Fibroblast of gingiva (primary cell): Measurements from ENCODE around the gene XYLB.

Source experiments
- DNase-seq: peaks from one replicate; pipeline ENCODE4 v3.0.0-alpha.2; 2011; ENCODE audit warnings: low read depth

XYLB gene

GRCh38 chr3:38323060-38323459 is 23.5 kb upstream of the XYLB start:
- no peak for DNase-seq

- DNase-seq = no peak
Measured at GRCh38 chr3:38325256-38325655, 21.3 kb upstream of the XYLB start.

- DNase-seq = peak; percentile 14
Measured at GRCh38 chr3:38327335-38328009, 19.1 kb upstream of the XYLB start.

GRCh38 chr3:38331257-38332022 is 15.1 kb upstream of the XYLB start:
- no peak for DNase-seq

- DNase-seq = no peak
Measured at GRCh38 chr3:38332201-38332600, 14.4 kb upstream of the XYLB start.

DNA sequence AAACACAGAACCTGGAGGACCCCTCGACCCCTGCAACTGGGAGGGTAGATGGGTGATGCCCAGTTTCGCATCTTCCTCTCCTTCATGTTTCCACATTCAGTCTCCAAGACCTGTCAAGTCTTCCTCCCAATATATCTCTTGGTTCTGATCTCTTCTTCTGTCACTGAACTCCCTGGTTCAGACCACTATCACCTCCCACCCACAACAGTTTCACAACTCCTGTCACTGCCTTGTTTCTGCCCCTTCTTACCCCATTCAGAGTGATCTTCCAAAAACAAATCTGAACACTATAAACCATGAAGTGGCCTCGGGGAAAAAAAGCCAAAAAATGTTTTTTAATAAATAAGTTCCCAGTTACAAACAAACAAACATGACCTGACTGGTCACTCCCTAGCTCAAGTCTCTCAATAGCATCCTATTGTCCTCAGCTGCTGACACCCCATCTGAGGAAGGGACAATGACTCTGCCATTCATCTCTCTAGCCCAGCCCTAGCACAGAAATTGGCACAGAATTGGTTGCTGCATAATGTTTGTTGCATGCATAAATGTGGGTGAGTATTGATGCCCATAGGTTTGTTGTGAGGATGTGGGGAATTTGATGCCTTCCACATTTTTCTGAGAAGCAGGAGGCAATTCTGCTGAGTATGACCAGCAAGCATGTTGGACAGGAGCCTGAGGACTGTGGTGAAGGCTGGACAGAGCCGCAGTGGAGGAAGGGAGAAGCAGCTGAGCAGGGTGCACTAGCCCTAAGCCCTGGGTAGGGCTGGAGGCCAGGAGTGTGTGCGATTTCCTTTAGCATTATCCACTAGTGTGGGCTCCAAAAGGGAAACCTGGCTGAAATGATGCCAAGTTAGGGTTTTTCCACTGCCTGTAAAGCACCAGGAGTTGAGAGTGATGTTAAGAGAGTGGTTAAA is 12.2 kb upstream of the XYLB start:
- peak; percentile 80 for DNase-seq

DNA sequence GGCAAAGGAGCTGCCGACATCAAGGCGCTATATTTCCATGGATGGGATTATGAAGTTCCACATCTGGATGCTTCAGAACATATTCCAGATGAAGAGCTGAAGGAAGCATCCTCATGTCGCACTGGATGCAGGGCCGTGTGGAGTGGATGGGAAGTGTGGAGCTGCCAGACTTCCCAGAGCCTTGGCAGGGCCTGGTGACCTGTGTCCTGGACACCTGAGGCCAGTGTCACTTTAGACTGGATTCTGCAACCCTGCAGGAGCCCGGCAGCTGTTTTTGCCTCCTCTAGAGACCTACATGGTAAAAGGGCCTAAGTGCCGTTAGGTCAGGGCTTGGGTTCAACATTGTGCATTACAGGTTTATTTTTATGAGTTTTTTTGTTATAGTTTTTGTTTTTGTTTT is 11.3 kb upstream of the XYLB start:
- DNase-seq = no peak

DNA sequence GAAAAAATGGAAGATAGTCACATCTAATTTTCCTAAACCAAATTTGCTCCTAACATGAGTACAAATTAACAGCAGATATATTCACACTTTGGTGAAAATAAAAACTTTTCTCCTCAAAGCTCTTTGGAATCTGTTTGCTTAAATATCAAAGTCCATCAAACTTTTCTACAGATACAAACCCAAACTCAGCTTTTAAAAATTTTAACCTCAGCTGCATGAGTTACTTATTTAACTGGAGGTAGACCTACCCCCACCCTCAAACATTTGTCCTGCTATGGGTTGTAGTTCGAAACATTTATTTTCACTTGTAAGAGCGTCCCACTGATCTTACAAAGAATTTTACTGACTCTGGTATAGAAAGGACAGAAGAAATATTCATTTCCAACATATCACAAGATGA is 8.9 kb upstream of the XYLB start:
- no peak for DNase-seq

DNA sequence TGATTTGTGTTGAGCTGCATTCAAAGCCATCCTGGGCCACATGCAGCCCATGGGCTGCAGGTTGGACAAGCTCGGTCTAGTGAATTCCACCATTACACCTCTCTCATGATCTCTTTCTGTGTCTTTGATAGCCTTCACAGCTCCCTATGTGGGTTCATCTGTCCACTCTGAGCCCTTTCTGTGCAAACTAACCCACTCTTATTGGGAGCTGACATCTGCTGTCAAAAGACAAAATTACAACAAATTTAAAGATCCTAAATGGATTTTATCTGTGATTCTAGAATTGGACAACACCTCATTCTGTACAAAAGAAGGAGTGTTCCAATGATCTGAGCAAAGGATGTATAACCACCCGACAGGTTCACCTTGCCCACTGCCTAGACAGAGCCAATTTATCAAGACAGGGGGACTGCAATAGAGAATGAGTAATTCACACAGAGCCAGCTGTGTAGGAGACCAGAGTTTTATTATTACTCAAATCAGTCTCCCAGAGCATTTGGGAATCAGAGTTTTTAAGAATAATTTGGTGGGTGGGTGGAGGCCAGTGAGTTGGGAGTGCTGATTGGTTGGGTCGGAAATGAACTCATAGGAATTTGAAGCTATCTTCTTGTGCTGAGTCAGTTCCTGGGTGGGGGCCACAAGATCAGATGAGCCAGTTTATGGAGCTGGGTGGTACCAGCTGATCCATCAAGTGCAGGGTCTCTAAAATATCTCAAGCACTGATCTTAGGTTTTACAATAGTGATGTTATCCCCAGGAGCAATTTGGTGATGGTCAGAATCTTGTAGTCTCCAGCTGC is 2.6 kb upstream of the XYLB start:
- peak; percentile 17 for DNase-seq

DNA sequence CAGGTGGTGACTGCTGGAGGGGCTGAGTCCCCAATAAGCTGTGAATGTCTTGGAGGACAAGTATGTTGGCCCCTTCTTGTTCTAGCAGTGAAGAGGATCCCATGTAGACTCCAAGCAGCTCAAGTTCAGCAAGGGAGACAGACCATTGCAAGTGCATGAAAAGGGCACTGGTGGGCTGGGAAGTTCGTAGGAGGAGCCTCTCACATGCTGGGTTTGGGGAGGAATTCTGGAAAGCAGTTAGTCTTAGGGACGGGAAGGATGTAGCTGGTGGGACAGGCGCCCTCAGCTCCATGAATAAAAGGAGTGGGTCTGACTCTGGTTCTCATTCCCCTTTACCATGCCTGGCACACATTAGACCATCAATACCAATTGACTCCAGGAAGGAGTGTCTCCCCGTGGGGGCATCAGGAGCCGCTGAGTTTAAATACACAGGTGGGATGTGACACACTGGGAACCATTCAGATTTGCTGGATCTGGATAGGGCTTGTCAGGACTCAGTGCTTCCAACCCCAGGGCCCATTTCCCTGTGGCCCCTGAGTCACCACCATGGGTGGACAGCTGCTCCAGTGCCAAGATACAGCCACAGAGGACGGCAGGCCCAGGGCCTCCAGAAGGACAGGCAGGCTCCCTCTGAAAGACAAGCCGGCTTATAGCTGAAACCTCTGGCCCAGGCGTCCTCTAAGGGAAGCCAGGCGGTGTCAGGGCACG is 552 bp upstream of the XYLB start:
- DNase-seq = no peak

GRCh38 chr3:38347421-38348200 is 1.0 kb downstream of the XYLB start:
- DNase-seq = no peak

DNA sequence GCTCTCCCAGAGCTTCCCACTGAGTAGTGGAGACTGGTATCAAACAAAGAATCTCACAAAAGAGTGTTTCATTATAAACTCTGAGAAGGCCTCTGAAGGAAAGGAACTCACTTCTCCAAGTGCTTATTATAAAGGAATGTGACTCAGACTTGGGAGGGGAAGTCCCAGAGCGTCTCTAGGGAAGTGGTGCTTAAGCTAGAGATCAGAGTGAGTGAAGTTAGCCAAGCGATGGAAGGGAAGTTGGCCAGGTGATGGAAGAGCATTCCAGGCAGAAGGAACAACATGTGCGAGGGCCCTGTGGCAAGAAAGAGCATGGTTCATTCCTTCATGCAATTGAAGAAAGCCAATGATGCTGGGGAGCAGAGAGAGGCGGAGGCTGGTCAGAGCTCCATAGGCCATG is 2.3 kb downstream of the XYLB start:
- peak; percentile 19 for DNase-seq

GRCh38 chr3:38349684-38350359 is 3.2 kb downstream of the XYLB start:
- DNase-seq = peak; percentile 16

GRCh38 chr3:38353151-38353550 is 6.6 kb downstream of the XYLB start:
- peak; percentile 76 for DNase-seq

DNA sequence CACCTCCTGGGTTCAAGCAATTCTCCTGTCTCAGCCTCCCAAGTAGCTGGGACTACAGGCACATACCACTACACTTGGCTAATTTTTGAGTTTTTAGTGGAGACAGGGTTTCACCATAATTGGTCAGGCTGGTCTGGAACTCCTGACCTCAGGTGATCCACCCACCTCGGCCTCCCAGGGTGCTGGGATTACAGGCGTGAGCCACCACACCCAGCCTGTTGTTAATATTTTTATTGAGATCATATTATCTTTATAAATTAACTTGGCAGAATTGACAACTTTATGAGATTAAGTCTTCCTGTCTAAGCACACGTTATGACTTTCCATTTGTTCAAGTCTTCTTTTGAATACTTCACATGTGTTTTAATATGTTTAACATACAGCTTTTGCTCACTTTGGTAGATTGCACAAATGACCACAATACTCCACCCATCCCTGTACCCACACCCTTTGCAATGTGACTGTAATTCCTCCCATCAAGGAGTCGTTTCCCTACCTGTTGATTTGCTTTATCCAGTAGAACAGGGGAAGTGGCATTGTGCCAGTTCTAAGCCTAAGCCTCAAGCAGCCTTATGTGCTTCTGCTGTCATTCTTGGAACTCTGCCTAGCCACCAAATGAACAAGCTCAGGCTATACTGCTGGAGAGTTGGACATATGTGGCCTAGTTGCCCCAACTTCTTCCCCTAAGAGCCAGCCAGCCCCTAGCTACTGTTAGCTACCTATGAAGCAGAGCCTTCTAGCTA is 8.2 kb downstream of the XYLB start:
- peak; percentile 54 for DNase-seq

GRCh38 chr3:38359038-38359437 is 12.5 kb downstream of the XYLB start:
- DNase-seq = no peak

DNA sequence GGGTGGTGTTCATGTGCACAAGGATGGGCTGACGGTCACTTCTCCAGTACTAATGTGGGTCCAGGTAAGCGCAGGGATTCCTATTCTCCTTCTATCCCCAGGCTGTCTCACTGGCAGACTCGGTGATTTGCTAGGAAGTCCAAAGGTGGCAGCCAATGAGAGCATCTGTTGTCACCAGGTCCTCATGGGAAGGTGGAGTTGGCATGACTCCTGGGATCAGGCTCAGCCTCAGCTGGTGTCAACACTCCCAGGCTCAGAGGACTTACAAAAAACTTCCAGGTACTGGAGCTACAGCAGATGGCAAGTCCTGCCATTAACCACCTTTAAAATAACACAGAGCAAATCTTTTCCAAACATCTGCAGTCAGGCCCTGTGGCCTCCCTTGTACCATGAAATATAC is 13.8 kb downstream of the XYLB start:
- no peak for DNase-seq

DNA sequence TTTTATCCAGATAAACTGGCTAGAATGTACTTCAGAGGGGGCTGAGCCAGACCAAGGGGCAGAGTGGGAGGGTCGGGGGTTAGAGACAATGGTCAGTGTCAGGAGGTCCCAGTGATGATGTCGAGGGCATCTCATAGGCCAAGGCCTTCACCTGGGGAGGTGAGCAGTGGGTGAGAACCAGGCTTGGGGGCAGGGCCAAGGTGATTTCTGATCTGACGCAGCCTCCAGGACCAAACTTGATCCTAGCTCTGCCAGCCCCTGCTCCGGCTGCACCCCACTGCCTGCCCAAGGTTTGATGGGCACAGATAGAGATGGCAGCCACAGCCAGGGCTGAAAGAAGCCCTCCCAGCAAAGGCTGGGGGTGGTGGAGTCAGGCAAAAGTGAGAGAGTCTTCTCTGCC is 14.9 kb downstream of the XYLB start:
- DNase-seq = no peak

GRCh38 chr3:38362825-38363224 is 16.2 kb downstream of the XYLB start:
- DNase-seq = no peak
